ENCODE results near the gene KIF3A.

- no peak for TF ChIP-seq POLR2A (IDR thresholded peaks at IDR 0.05)
- TF ChIP-seq, protein P1, sequence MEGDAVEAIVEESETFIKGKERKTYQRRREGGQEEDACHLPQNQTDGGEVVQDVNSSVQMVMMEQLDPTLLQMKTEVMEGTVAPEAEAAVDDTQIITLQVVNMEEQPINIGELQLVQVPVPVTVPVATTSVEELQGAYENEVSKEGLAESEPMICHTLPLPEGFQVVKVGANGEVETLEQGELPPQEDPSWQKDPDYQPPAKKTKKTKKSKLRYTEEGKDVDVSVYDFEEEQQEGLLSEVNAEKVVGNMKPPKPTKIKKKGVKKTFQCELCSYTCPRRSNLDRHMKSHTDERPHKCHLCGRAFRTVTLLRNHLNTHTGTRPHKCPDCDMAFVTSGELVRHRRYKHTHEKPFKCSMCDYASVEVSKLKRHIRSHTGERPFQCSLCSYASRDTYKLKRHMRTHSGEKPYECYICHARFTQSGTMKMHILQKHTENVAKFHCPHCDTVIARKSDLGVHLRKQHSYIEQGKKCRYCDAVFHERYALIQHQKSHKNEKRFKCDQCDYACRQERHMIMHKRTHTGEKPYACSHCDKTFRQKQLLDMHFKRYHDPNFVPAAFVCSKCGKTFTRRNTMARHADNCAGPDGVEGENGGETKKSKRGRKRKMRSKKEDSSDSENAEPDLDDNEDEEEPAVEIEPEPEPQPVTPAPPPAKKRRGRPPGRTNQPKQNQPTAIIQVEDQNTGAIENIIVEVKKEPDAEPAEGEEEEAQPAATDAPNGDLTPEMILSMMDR (IDR thresholded peaks at IDR 0.05), result no peak
These were observed 62.5 kb downstream of the KIF3A start for GRCh38 chr5:132674671-132675506.
